Measurements from ENCODE around the gene PRPSAP1.

PRPSAP1 gene

DNA sequence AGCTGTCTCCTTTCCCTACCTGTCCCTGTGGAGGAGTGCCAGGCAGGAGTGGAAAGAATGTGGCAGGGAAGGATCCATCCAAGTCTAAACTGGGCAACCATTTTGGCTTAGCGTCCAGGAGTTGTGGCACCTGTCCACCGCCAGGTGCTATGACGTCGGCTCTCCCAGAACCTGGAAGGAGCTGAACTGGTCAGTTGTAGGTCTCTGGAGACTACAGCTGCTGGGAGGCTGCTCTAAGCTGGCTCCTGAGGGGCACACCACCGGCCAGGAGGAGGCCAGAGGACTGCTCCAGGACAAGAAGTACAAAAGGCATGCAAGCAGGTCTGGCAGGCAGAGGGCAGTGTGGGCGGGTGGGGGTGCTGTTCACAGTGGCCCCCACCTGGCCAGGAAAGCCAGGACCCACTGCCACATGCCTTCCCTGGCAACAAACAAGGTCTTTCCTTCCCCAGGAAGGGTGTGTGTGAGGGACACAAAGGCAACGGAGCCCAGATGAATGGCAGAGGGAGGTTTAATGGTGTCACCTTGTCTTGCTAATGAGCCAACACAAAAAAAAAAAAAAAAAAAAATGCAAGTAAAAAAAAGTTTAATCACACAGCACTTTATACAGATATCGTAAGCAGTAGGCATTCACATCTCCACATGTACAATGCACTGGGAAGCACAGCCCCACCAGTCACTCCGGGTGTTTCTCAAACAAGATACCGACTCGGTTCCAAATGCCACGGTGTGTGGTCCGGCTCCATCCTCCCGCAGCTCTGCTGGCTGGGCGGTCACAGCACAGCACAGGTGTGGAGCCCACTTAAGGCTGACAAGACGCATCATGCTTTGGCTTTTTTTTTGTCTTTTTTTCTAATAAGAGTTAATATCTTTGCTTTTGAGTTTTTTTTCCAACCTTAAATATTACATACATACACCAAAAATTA lies 35.5 kb upstream of the PRPSAP1 start:
- in situ Hi-C loops (cut with HindIII; ENCODE audit: low pct_unique_long_range_greater_than_20kb, low sequenced_read_pairs) = no loop called here
- no peak for DNase-seq (ENCODE audit: low read depth in 1 of 2, low spot score in 1 of 2)

DNA sequence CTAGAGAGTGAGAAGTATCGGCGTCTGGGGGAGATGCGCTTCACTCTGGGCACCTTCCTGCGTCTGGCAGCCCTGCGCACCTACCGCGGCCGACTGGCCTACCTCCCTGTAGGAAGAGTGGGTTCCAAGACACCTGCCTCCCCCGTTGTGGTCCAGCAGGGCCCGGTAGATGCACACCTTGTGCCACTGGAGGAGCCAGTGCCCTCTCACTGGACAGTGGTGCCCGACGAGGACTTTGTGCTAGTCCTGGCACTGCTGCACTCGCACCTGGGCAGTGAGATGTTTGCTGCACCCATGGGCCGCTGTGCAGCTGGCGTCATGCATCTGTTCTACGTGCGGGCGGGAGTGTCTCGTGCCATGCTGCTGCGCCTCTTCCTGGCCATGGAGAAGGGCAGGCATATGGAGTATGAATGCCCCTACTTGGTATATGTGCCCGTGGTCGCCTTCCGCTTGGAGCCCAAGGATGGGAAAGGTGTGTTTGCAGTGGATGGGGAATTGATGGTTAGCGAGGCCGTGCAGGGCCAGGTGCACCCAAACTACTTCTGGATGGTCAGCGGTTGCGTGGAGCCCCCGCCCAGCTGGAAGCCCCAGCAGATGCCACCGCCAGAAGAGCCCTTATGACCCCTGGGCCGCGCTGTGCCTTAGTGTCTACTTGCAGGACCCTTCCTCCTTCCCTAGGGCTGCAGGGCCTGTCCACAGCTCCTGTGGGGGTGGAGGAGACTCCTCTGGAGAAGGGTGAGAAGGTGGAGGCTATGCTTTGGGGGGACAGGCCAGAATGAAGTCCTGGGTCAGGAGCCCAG lies 33.5 kb upstream of the PRPSAP1 start:
- in situ Hi-C loops (cut with HindIII; ENCODE audit: low pct_unique_long_range_greater_than_20kb, low sequenced_read_pairs) = no loop called here
- no peak for TF ChIP-seq JUND (IDR thresholded peaks at IDR 0.05; ENCODE audit: low read depth)
- no peak for DNase-seq (ENCODE audit: low read depth in 1 of 2, low spot score in 1 of 2)

More for the DNA sequence above, 35.5 kb upstream of the PRPSAP1 start:
- TF ChIP-seq JUND (IDR thresholded peaks at IDR 0.05; ENCODE audit: low read depth) = no peak

DNA sequence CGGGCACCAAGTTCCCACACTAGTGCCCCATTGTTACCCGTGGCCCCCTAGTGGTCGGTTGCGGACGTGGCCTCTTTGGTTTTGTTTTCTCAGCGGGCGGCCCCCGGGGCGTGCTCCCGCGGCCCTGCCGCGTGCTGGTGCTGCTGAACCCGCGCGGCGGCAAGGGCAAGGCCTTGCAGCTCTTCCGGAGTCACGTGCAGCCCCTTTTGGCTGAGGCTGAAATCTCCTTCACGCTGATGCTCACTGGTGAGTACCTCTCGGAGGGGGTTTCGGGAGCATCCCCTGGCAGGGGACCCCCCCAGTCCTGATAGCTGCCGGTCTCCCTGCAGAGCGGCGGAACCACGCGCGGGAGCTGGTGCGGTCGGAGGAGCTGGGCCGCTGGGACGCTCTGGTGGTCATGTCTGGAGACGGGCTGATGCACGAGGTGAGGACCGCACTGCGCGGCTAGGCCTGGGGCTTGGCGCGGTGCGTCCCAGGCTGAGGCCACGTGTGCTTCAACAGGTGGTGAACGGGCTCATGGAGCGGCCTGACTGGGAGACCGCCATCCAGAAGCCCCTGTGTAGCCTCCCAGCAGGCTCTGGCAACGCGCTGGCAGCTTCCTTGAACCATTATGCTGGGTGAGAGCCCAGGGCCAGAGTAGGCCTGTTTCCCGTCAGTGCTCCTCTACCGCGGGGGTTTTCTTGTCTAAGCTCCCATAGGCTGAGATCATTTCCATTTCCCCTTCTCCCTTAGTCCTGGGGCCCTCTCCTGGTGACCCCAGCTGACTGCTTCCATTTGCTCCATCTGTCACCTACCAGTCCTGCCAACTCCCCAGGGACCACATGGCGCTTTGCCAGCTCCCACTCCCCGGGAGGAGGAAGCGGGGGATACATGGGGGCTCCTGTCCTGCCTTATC lies 32.4 kb upstream of the PRPSAP1 start:
- in situ Hi-C loops (cut with HindIII; ENCODE audit: low pct_unique_long_range_greater_than_20kb, low sequenced_read_pairs) = no loop called here
- peak; percentile 85 to 98 for DNase-seq (ENCODE audit: low read depth in 1 of 2, low spot score in 1 of 2)
- TF ChIP-seq JUND (IDR thresholded peaks at IDR 0.05; ENCODE audit: low read depth) = no peak

DNA sequence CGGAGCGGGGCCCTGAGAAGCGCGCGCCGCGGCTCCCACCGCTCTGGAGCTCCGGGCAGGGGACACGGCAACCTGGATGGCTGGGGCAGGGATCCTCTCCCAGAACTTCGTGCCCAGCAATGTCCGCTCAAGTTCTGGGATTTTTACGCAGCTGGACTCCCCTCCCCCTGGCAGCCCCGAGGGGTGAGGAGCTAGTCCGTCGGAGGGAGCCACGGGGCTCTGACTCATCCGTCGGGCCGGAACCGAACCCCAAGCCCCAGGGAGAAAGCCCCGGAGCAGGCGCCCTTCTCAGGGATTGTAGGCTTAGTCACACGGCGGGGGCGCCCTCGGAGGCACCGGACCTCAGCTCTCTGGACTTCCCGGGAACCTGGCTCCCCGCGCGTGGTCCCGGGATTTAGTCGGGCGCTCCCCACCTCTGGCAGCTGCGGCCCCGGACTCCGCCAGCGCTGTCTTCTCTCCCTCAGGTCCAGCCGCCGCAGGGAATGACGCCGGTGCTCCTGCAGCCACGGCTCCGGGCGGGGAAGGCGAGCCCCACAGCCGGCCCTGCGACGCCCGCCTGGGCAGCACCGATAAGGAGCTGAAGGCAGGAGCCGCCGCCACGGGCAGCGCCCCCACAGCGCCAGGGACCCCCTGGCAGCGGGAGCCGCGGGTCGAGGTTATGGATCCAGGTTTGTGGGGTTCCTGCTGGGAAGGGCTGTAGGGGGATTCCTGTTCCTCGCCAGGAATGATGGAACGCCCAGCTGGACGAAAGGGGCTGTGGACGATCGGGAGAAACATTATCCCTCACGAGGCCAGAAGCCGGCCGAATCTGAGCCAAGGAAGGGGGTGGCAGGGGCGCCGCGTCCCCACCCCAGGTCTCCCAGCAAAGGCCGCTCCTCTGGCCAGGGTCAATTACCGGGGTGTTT lies 31.5 kb upstream of the PRPSAP1 start:
- in situ Hi-C loops (cut with HindIII; ENCODE audit: low pct_unique_long_range_greater_than_20kb, low sequenced_read_pairs) = no loop called here
- peak in 1 of 2 experiments; percentile 43 for DNase-seq (ENCODE audit: low read depth in 1 of 2, low spot score in 1 of 2)
- no peak for TF ChIP-seq JUND (IDR thresholded peaks at IDR 0.05; ENCODE audit: low read depth)

DNA sequence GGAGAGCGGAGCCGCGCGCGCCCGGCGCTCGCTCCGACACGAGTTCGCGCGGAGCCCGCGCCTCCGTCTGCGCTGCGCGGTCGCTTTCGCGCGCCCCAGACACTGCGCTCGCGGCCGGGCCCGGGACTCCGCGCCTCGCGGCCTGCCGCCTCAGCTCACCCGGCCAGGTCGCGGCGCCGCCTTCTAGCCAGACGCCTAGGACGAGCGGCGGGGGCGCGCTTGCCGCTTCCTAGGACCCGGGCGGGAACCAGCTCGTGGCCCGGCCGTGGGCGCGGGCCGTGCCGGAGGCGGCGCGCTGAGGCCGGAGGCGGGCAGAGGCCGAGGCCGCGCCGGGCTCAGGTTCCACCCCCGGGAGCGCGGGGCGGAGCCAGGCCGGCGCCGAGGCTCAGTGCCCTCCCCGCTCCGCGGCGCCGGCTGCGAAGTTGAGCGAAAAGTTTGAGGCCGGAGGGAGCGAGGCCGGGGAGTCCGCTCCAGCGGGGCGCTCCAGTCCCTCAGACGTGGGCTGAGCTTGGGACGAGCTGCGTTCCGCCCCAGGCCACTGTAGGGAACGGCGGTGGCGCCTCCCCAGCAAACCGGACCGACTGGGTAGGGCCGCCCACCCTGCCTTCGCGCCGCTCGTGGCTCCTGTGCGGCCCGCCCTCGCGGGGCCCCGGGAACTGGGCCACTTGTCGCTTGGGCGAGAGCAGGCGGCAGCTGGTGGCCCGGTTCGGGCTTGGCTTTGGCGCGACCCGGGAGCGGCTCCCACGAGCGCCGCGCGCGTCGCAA lies 30.7 kb upstream of the PRPSAP1 start, which contains the start of gene SPHK1:
SPHK1 (plus strand) TSS at position 388 of the 765 bp plus-strand sequence. CDS start 1,036 bp downstream, outside the sequence.
- in situ Hi-C loops (cut with HindIII; ENCODE audit: low pct_unique_long_range_greater_than_20kb, low sequenced_read_pairs) = no loop called here
- no peak for TF ChIP-seq JUND (IDR thresholded peaks at IDR 0.05; ENCODE audit: low read depth)
- DNase-seq (ENCODE audit: low read depth in 1 of 2, low spot score in 1 of 2) = peak; percentile 85 to 98

DNA sequence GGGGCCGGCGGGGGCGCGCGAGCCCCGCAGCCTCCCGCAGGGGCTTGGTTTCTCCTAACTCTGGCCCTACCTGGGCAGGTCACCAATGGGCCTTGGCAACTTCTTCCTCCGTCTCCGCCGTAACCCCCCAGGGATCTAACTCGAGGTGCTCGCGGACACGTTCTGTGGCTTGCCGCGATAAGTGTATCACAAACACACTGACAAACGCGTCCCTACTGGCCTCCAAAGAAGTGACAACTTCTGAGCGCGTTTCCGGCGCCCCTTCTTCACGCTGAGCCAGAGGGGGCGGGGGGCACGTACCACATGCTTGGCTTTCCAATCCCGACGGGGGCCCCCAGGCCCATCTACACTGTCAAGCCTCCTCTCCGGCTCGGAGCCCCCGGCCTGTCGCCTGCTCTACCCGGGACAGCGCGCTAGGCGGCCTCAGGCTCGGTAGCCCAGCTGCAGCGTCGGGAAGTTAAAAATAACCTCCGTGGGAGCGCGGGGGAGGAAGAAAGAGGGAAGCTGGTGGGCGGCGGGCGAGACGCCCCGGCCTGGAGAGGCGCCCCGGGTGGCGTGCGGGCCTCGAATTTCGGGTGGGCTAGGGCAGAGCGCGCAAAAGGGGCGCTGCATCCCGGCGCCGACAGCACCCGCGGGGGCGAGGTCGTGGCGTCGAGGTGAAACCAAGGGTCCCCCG lies 30.0 kb upstream of the PRPSAP1 start:
- DNase-seq (ENCODE audit: low read depth in 1 of 2, low spot score in 1 of 2) = peak; percentile 51 to 73
- no peak for TF ChIP-seq JUND (IDR thresholded peaks at IDR 0.05; ENCODE audit: low read depth)
- in situ Hi-C loops (cut with HindIII; ENCODE audit: low pct_unique_long_range_greater_than_20kb, low sequenced_read_pairs) = no loop called here

DNA sequence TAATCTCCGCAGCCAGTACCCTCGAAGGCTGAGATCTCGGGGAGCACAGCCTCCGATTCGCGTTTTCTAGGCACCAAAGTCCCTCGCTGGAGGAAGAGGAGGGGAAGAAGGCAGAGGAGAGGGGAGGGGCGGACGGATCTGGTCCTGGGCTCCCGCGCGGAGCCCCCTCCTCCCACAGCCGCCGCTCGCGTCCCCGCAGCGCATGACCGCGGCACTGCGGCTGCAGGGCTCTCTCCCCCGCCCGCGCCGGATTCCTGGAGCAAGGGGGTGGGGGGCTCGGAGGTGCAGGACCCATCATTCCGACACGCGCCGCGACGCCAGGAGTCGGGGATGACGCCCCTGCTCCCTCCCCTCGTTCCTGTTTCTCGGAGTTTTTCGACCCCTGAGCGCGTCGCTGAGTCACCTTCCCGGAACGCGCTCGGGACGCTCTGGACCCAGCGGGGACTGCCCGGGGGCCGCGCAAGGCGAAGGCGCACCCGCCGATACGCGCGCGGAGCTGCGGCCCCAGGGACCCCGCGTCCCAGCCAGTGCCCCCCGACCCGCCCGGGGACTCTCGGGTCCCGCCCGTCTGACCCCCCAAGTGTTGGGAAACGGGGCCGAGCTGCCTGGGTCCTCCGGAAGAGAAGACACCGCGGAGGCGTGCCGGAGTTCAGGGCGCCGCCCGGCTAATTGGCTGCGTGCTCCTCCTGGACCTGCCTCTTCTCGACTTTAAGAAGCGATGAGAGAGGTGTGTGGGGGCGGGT lies 29.3 kb upstream of the PRPSAP1 start:
- in situ Hi-C loops (cut with HindIII; ENCODE audit: low pct_unique_long_range_greater_than_20kb, low sequenced_read_pairs) = no loop called here
- DNase-seq (ENCODE audit: low read depth in 1 of 2, low spot score in 1 of 2) = peak; percentile 66 to 93
- TF ChIP-seq JUND (IDR thresholded peaks at IDR 0.05; ENCODE audit: low read depth) = no peak

DNA sequence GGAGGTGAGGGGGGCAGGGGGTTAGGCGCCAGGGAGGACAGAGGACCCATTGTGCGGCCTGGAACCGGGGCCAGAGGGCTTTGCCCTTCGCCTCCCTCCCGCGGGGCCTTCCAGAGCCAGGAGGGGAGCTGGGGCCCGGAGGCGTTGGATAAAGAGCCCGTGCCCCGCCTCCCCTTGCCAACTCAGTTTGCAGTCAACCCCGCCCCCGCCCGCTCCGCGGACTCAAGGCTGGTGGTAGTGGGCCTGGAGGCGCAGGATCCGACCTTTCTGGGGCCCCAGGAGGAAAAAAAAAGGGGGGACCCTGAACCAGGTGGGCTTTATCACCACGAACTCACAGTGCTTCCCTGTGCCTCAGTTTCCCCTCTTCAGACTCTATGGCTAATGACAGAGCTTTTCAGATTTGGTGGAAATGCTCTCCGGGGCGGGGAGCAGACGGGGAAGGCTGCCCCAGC lies 28.7 kb upstream of the PRPSAP1 start:
- in situ Hi-C loops (cut with HindIII; ENCODE audit: low pct_unique_long_range_greater_than_20kb, low sequenced_read_pairs) = no loop called here
- no peak for DNase-seq (ENCODE audit: low read depth in 1 of 2, low spot score in 1 of 2)
- TF ChIP-seq JUND (IDR thresholded peaks at IDR 0.05; ENCODE audit: low read depth) = no peak

DNA sequence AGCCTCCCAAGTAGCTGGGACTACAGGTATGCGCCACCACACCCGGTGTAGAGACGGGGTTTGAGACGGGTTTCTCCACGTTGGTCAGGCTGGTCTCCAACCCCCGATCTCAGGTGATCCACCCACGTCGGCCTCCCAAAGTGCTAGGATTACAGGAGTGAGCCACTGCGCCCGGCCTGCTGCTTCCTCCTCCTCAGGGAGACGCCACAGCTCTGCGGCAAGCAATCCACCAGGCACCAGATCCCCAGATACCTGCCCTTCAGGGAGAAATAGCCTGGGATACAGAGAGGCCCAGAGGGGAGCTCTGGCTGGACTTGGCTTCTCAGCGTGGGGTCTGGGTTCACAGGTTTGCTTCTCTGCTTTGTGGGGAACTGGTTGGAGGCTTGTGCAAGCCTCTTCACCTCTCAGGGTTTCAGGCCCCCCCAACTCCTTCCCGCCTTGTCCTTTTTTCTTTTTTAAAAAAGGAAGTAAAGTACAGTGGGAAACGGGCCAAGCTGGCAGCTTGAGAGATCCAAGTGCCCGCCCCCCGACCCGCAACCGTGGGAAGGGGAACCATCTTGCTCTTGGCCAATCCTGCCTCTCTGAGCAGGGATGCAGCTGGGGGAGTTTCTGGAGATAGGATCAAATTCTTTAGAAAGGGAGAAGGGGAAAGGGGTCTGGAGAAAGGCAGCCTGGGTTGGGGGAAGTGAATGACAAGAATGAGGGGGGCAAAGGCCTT lies 28.1 kb upstream of the PRPSAP1 start:
- no peak for DNase-seq (ENCODE audit: low read depth in 1 of 2, low spot score in 1 of 2)
- in situ Hi-C loops (cut with HindIII; ENCODE audit: low pct_unique_long_range_greater_than_20kb, low sequenced_read_pairs) = no loop called here
- no peak for TF ChIP-seq JUND (IDR thresholded peaks at IDR 0.05; ENCODE audit: low read depth)

Data from T47D (cell line).